Measurements from ENCODE around the gene FOXO4.

Gene FOXO4

GRCh38 chrX:71067089-71067488, 28.6 kb upstream of the FOXO4 start:
- no peak for DNase-seq (ENCODE audit: low spot score)
- in situ Hi-C loops (cut with MboI; ENCODE audit: low pct_unique_long_range_greater_than_20kb, low sequenced_read_pairs, unreplicated experiment), result no loop called here
- no peak for TF ChIP-seq CTCF (IDR thresholded peaks at IDR 0.05; ENCODE audit: extremely low read depth, insufficient read depth, missing control alignments)

- no peak for TF ChIP-seq CTCF (IDR thresholded peaks at IDR 0.05; ENCODE audit: extremely low read depth, insufficient read depth, missing control alignments)
- DNase-seq (ENCODE audit: low spot score), result no peak
- in situ Hi-C loops (cut with MboI; ENCODE audit: low pct_unique_long_range_greater_than_20kb, low sequenced_read_pairs, unreplicated experiment), result no loop called here
Measured at GRCh38 chrX:71067712-71068043, 28.0 kb upstream of the FOXO4 start.

GRCh38 chrX:71068044-71068918, 27.4 kb upstream of the FOXO4 start, which contains the start of gene SNX12:
SNX12 (minus strand) TSS chrX:71068334; CDS start chrX:71068306, 28 bp downstream.
- DNase-seq (ENCODE audit: low spot score), result peak; percentile 89
- TF ChIP-seq CTCF (IDR thresholded peaks at IDR 0.05; ENCODE audit: extremely low read depth, insufficient read depth, missing control alignments), result peak; percentile 86
- in situ Hi-C loops (cut with MboI; ENCODE audit: low pct_unique_long_range_greater_than_20kb, low sequenced_read_pairs, unreplicated experiment), result no loop called here

GRCh38 chrX:71070531-71070930, 25.1 kb upstream of the FOXO4 start:
- DNase-seq (ENCODE audit: low spot score), result no peak
- in situ Hi-C loops (cut with MboI; ENCODE audit: low pct_unique_long_range_greater_than_20kb, low sequenced_read_pairs, unreplicated experiment), result no loop called here
- no peak for TF ChIP-seq CTCF (IDR thresholded peaks at IDR 0.05; ENCODE audit: extremely low read depth, insufficient read depth, missing control alignments)

GRCh38 chrX:71081330-71082123, 14.1 kb upstream of the FOXO4 start:
- in situ Hi-C loops (cut with MboI; ENCODE audit: low pct_unique_long_range_greater_than_20kb, low sequenced_read_pairs, unreplicated experiment), result no loop called here
- no peak for DNase-seq (ENCODE audit: low spot score)
- TF ChIP-seq CTCF (IDR thresholded peaks at IDR 0.05; ENCODE audit: extremely low read depth, insufficient read depth, missing control alignments), result no peak

- no peak for DNase-seq (ENCODE audit: low spot score)
- no peak for TF ChIP-seq CTCF (IDR thresholded peaks at IDR 0.05; ENCODE audit: extremely low read depth, insufficient read depth, missing control alignments)
- in situ Hi-C loops (cut with MboI; ENCODE audit: low pct_unique_long_range_greater_than_20kb, low sequenced_read_pairs, unreplicated experiment), result no loop called here
Measured at GRCh38 chrX:71082124-71082647, 13.5 kb upstream of the FOXO4 start.

Data from GM13977 (cell line).